HCT116 (cell line): ENCODE measurements around the gene PRKG2.

Experiments used
- ATF3 ChIP-seq: IDR thresholded peaks from 2 replicates; pipeline ENCODE4 v1.6.1; 2012
- CEBPB ChIP-seq: IDR thresholded peaks from 2 replicates; pipeline ENCODE4 v1.6.1; 2012; ENCODE audit warnings: low read depth
- CTCF ChIP-seq, 3 experiments: fragments of 200-600 bp in 1 of 3; sonication (generic) in 1 of 3; IDR thresholded peaks in 2 of 3; conservative IDR thresholded peaks in 1 of 3; 2 replicates each; pipeline ENCODE4 v1.5.1; 2012 to 2017; ENCODE audit warnings: low read depth in 2 of 3, low read length in 2 of 3, antibody characterized with exemption in 1 of 3, borderline replicate concordance in 1 of 3, control low read depth in 1 of 3, mild to moderate bottlenecking in 1 of 3, mixed read lengths in 1 of 3, mixed run types in 1 of 3, moderate library complexity in 1 of 3; ENCODE audit not compliant: insufficient read depth in 1 of 3
- EGR1 ChIP-seq: IDR thresholded peaks from 2 replicates; pipeline ENCODE4 v1.6.1; 2012; ENCODE audit warnings: low read depth
- EZH2 ChIP-seq: fragments of 200-600 bp; sonication (generic); IDR thresholded peaks from 2 replicates; pipeline ENCODE4 v1.6.1; 2017; ENCODE audit warnings: antibody characterized with exemption, mixed run types
- EZH2phosphoT487 ChIP-seq: fragments of 200-600 bp; IDR thresholded peaks from 2 replicates; pipeline ENCODE4 v1.6.1; 2018; ENCODE audit warnings: antibody characterized with exemption, borderline replicate concordance
- FOSL1 ChIP-seq: IDR thresholded peaks from 2 replicates; pipeline ENCODE4 v1.6.1; 2012; ENCODE audit warnings: low read depth
- POLR2A ChIP-seq: IDR thresholded peaks from 2 replicates; pipeline ENCODE4 v1.7.0; 2011; ENCODE audit warnings: borderline replicate concordance; ENCODE audit not compliant: insufficient read depth, insufficient read length; ENCODE audit errors: extremely low read depth
- POLR2AphosphoS5 ChIP-seq: IDR thresholded peaks from 2 replicates; pipeline ENCODE4 v1.6.1; 2011; ENCODE audit warnings: mild to moderate bottlenecking, low read depth, low read length, moderate library complexity
- RAD21 ChIP-seq: IDR thresholded peaks from 2 replicates; pipeline ENCODE4 v1.6.1; 2012; ENCODE audit warnings: low read depth, mild to moderate bottlenecking
- REST ChIP-seq: IDR thresholded peaks from 2 replicates; pipeline ENCODE4 v1.6.1; 2012; ENCODE audit warnings: low read depth
- SIN3A ChIP-seq: IDR thresholded peaks from 2 replicates; pipeline ENCODE4 v1.6.1; 2012; ENCODE audit warnings: low read depth
- TCF7L2 ChIP-seq: IDR thresholded peaks from 2 replicates; pipeline ENCODE4 v1.7.0; 2011; ENCODE audit warnings: borderline replicate concordance, inconsistent platforms; ENCODE audit not compliant: insufficient read depth, insufficient read length; ENCODE audit errors: extremely low read depth
- ZNF274 ChIP-seq: fragments of 200-500 bp; sonication (Bioruptor generic); IDR thresholded peaks from 2 replicates; pipeline ENCODE4 v1.6.1; 2014; ENCODE audit warnings: mild to moderate bottlenecking, low read depth, low read length, inconsistent platforms

GRCh38 chr4:81038636-81039350 lies 176.2 kb downstream of the PRKG2 start:
- TF ChIP-seq POLR2A (no peak), FOSL1 (no peak), CTCF (IDR thresholded peaks at IDR 0.05 in 2 of 3, conservative IDR thresholded peaks at IDR 0.05 in 1 of 3; ENCODE audit: borderline replicate concordance in 1 of 3, insufficient read depth in 1 of 3, low read depth in 2 of 3, low read length in 2 of 3) (no peak), POLR2AphosphoS5 (no peak), ATF3 (no peak), ZNF274 (no peak), RAD21 (no peak), CEBPB (no peak), SIN3A (no peak), EZH2 (no peak), TCF7L2 (no peak), EZH2phosphoT487 (no peak), REST (no peak), EGR1 (no peak)
